Measurements from ENCODE around the gene MRPL46.

DNA sequence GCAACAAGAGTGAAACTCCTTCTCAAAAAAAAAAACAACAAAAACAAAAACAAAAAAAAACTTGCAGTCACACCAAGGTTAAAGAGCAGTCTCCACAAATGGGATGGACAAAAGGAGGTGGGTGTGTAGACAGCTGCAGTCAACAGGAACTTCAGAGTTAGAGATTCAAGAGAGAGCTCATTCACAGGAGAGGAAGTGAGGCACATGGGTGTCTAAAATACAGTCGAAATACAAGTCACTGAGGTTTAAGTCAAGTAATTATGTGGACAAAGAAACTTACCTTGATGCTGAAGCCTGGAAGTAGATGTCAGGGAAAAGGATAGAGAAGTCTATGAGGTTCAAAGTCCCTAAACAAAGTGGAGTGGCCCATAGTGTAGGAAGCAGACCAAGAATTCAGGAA, 15.1 kb upstream of the MRPL46 start:
- TF ChIP-seq RAD21 (IDR thresholded peaks at IDR 0.05; ENCODE audit: low read depth) (no peak), EZH2 (IDR thresholded peaks at IDR 0.05) (no peak)
- TF ChIP-seq, protein P1, sequence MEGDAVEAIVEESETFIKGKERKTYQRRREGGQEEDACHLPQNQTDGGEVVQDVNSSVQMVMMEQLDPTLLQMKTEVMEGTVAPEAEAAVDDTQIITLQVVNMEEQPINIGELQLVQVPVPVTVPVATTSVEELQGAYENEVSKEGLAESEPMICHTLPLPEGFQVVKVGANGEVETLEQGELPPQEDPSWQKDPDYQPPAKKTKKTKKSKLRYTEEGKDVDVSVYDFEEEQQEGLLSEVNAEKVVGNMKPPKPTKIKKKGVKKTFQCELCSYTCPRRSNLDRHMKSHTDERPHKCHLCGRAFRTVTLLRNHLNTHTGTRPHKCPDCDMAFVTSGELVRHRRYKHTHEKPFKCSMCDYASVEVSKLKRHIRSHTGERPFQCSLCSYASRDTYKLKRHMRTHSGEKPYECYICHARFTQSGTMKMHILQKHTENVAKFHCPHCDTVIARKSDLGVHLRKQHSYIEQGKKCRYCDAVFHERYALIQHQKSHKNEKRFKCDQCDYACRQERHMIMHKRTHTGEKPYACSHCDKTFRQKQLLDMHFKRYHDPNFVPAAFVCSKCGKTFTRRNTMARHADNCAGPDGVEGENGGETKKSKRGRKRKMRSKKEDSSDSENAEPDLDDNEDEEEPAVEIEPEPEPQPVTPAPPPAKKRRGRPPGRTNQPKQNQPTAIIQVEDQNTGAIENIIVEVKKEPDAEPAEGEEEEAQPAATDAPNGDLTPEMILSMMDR (IDR thresholded peaks at IDR 0.05 in 2 of 3, conservative IDR thresholded peaks at IDR 0.05 in 1 of 3; ENCODE audit: borderline replicate concordance in 1 of 3, insufficient read depth in 1 of 3, low read depth in 2 of 3, low read length in 2 of 3) = no peak

All from HCT116 (cell line).